Fibroblast of lung (primary cell): ENCODE data around the gene MYLK. TPM values are rescaled to one million over a fixed set of nuclear protein-coding genes. Genes with fewer than 3 reads are reported as not detected.

Experiments used
- DNase-seq, 2 donors: peaks; one replicate each; pipeline versions ENCODE4 v3.0.0 to v3.0.0-alpha.2; 2010; ENCODE audit warnings: low read depth in 2 of 2
- H2AFZ ChIP-seq: 2 replicates; pipeline ENCODE4 v1.5.1; 2012; ENCODE audit warnings: low read length, control low read depth, inconsistent platforms
- H3K27ac ChIP-seq: 2 replicates; pipeline ENCODE4 v1.5.1; 2011; ENCODE audit warnings: low read length, control low read depth; ENCODE audit not compliant: insufficient read depth
- H3K27me3 ChIP-seq: 2 replicates; pipeline ENCODE4 v1.5.1; 2011; ENCODE audit warnings: mild to moderate bottlenecking, low read length; ENCODE audit not compliant: control insufficient read depth, insufficient read depth
- H3K36me3 ChIP-seq: 2 replicates; pipeline ENCODE4 v1.5.1; 2011; ENCODE audit warnings: low read length; ENCODE audit not compliant: control insufficient read depth, insufficient read depth
- H3K4me1 ChIP-seq: 2 replicates; pipeline ENCODE4 v1.5.1; 2011; ENCODE audit warnings: low read length; ENCODE audit not compliant: control insufficient read depth, insufficient read depth; ENCODE audit errors: extremely low read depth
- H3K4me2 ChIP-seq: 2 replicates; pipeline ENCODE4 v1.5.1; 2011; ENCODE audit warnings: low read length, control low read depth; ENCODE audit not compliant: insufficient read depth; ENCODE audit errors: extremely low read depth
- H3K4me3 ChIP-seq, 4 experiments: fragments of 200-600 bp in 1 of 4; sonication (generic) in 1 of 4; replicated peaks in 1 of 4; 2 replicates each; pipeline ENCODE4 v1.5.1; 2011 to 2016; ENCODE audit warnings: low read length in 4 of 4, low read depth in 3 of 4, mild to moderate bottlenecking in 3 of 4, control low read depth in 2 of 4, inconsistent platforms in 1 of 4, mixed read lengths in 1 of 4; ENCODE audit not compliant: insufficient read depth in 1 of 4; ENCODE audit errors: control extremely low read depth in 1 of 4
- H3K79me2 ChIP-seq: 2 replicates; pipeline ENCODE4 v1.5.1; 2012; ENCODE audit warnings: mild to moderate bottlenecking, low read length, inconsistent platforms; ENCODE audit not compliant: control insufficient read depth, insufficient read depth
- H3K9ac ChIP-seq: 2 replicates; pipeline ENCODE4 v1.5.1; 2011; ENCODE audit warnings: mild to moderate bottlenecking, low read length, control low read depth; ENCODE audit not compliant: insufficient read depth
- H3K9me3 ChIP-seq: 2 replicates; pipeline ENCODE4 v1.5.1; 2012; ENCODE audit warnings: low read depth, low read length; ENCODE audit not compliant: control insufficient read depth, insufficient read depth
- H4K20me1 ChIP-seq: 2 replicates; pipeline ENCODE4 v1.5.1; 2011; ENCODE audit warnings: low read length; ENCODE audit not compliant: control insufficient read depth, insufficient read depth; ENCODE audit errors: extremely low read depth
- CTCF ChIP-seq, 2 donors: IDR thresholded peaks in 1 of 2; conservative IDR thresholded peaks in 1 of 2; 1 replicate in 1 of 2; 2 replicates in 1 of 2; pipeline ENCODE4 v1.5.1; 2011 to 2012; ENCODE audit warnings: low read length in 2 of 2, control low read depth in 1 of 2, inconsistent platforms in 1 of 2, low read depth in 1 of 2, mild to moderate bottlenecking in 1 of 2
- EZH2 ChIP-seq: IDR thresholded peaks from 2 replicates; pipeline ENCODE4 v1.5.1; 2012; ENCODE audit warnings: low read length, control low read depth, mild to moderate bottlenecking; ENCODE audit errors: missing control alignments
- polyA plus RNA-seq, 2 donors: library from polyadenylated mRNA; depleted of rRNA in 1 of 2; stranded (reverse) in 1 of 2; unstranded in 1 of 2; fragments of >200 nt; gene quantifications; 2 replicates each; pipeline ENCODE4 v1.2.1, GENCODE V29; 2011 to 2012; ENCODE audit warnings: missing spikeins in 1 of 2
- total RNA-seq: library from RNA; depleted of rRNA; stranded (reverse); fragments of >200 nt; gene quantifications from 2 replicates; pipeline ENCODE4 v1.2.1, GENCODE V29; 2014

MYLK gene
- total and polyA plus RNA-seq, 2 donors (not counting 1 experiment from before 2014, with no cell fraction given): 918 to 941 TPM

GRCh38 chr3:123750659-123751420, 133.3 kb downstream of the MYLK start:
- no peak overlapping the region for H2AFZ ChIP-seq
- no peaks in the 10 kb centered on the region for H4K20me1 ChIP-seq
- H3K4me2 ChIP-seq: peak overlapping the region; percentile 17
- peaks cover 2% of the 10 kb centered on the region for H3K79me2 ChIP-seq
- peaks cover 11% of the 10 kb centered on the region for H3K36me3 ChIP-seq
- H3K9ac ChIP-seq: peak overlapping the region; percentile 28
- H3K27ac ChIP-seq: peak overlapping the region; percentile 94
- peaks cover 30% of the 10 kb centered on the region for H3K4me1 ChIP-seq
- peak; percentile 95 to 96 for DNase-seq
- H3K27me3 ChIP-seq: no peaks in the 10 kb centered on the region
- no peak overlapping the region for H3K4me3 ChIP-seq
- H3K9me3 ChIP-seq: no peaks in the 10 kb centered on the region
- TF ChIP-seq EZH2 (no peak), CTCF (conservative IDR thresholded peaks at IDR 0.05 in 1 of 2, IDR thresholded peaks at IDR 0.05 in 1 of 2; ENCODE audit: low read depth in 1 of 2, low read length in 2 of 2) (peak in 1 of 2 donors; percentile 13)

- Histone ChIP-seq H3K27me3 (no peaks in the 10 kb centered on the region), H3K4me3 (no peak overlapping the region), H4K20me1 (no peaks in the 10 kb centered on the region), H3K9me3 (no peaks in the 10 kb centered on the region), H3K79me2 (peaks cover 2% of the 10 kb centered on the region), H3K4me1 (peaks cover 28% of the 10 kb centered on the region), H3K9ac (no peak overlapping the region), H3K4me2 (peak overlapping the region; percentile 17), H3K36me3 (peaks cover 11% of the 10 kb centered on the region), H2AFZ (no peak overlapping the region), H3K27ac (peak overlapping the region; percentile 94)
- no peak for DNase-seq
- TF ChIP-seq EZH2 (no peak), CTCF (conservative IDR thresholded peaks at IDR 0.05 in 1 of 2, IDR thresholded peaks at IDR 0.05 in 1 of 2; ENCODE audit: low read depth in 1 of 2, low read length in 2 of 2) (no peak)
Measured at GRCh38 chr3:123750209-123750608, 133.9 kb downstream of the MYLK start.

- Histone ChIP-seq H3K36me3 (peaks cover 11% of the 10 kb centered on the region), H3K27ac (peak overlapping the region; percentile 94), H3K27me3 (no peaks in the 10 kb centered on the region), H2AFZ (no peak overlapping the region), H3K9me3 (no peaks in the 10 kb centered on the region), H4K20me1 (no peaks in the 10 kb centered on the region), H3K4me3 (no peak overlapping the region), H3K4me1 (peaks cover 30% of the 10 kb centered on the region), H3K79me2 (peaks cover 2% of the 10 kb centered on the region), H3K9ac (no peak overlapping the region), H3K4me2 (no peak overlapping the region)
- peak; percentile 95 to 97 for DNase-seq
- no peak for TF ChIP-seq EZH2
- no peak for TF ChIP-seq CTCF (conservative IDR thresholded peaks at IDR 0.05 in 1 of 2, IDR thresholded peaks at IDR 0.05 in 1 of 2; ENCODE audit: low read depth in 1 of 2, low read length in 2 of 2)
Measured at GRCh38 chr3:123749711-123750110, 134.4 kb downstream of the MYLK start.
